Ishikawa (cell line): Measurements from ENCODE around the gene PPP2R2C.

Experiments used
- NFIC ChIP-seq: IDR thresholded peaks from 2 replicates; pipeline ENCODE4 v1.6.1; 2012
- TF ChIP-seq, protein P1 (sequence below): IDR thresholded peaks from 2 replicates; pipeline ENCODE4 v1.6.1; 2012
- TF ChIP-seq, protein P2 (sequence below): IDR thresholded peaks from 2 replicates; pipeline ENCODE4 v1.6.1; 2012

DNA sequence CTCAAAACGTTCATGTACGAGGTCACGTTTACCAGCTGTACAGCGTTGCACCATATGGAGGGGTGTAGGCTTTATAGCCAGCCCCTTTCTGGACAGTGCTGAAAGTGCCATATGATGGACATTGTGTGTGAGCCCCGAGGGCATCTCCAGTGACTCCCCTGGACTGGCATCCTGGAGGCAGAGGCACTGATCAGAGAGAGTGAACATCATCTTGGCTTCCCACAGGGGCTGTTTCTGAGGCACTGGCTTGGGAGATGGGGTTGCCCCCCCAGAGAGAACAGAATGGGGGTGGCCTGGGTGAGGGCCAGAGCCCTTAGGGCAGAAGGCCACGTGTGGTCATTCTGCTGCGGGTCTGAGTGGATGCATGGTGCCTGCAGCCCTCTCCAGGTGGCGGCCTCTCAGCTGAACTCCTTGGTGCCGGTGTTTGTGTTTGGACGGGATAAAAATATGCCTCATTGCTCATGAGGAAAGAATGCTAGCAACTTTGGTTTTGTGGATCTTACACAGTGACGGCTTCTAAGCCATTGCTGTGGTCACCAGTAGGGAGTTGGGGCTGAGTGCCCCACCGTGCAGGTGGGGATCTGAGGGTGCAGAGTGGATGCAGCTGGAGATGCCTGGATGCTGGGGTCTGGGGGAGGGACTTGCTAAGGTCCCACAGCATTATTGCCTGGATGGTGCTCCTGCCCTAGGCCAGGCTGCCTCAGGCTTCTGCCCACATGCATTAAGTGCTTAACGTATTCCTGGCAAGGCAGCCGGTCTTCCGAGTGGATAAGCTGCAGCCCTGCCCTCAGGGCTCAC is 199.4 kb downstream of the PPP2R2C start:
- TF ChIP-seq, protein P1, sequence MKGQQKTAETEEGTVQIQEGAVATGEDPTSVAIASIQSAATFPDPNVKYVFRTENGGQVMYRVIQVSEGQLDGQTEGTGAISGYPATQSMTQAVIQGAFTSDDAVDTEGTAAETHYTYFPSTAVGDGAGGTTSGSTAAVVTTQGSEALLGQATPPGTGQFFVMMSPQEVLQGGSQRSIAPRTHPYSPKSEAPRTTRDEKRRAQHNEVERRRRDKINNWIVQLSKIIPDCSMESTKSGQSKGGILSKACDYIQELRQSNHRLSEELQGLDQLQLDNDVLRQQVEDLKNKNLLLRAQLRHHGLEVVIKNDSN: no peak
- TF ChIP-seq, protein P2, sequence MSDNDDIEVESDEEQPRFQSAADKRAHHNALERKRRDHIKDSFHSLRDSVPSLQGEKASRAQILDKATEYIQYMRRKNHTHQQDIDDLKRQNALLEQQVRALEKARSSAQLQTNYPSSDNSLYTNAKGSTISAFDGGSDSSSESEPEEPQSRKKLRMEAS: no peak
- TF ChIP-seq NFIC: no peak
